Measurements from ENCODE around the gene RCSD1.

- TF ChIP-seq POLR2A (IDR thresholded peaks at IDR 0.05), result no peak
- TF ChIP-seq, protein P1, sequence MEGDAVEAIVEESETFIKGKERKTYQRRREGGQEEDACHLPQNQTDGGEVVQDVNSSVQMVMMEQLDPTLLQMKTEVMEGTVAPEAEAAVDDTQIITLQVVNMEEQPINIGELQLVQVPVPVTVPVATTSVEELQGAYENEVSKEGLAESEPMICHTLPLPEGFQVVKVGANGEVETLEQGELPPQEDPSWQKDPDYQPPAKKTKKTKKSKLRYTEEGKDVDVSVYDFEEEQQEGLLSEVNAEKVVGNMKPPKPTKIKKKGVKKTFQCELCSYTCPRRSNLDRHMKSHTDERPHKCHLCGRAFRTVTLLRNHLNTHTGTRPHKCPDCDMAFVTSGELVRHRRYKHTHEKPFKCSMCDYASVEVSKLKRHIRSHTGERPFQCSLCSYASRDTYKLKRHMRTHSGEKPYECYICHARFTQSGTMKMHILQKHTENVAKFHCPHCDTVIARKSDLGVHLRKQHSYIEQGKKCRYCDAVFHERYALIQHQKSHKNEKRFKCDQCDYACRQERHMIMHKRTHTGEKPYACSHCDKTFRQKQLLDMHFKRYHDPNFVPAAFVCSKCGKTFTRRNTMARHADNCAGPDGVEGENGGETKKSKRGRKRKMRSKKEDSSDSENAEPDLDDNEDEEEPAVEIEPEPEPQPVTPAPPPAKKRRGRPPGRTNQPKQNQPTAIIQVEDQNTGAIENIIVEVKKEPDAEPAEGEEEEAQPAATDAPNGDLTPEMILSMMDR (IDR thresholded peaks at IDR 0.05), result no peak
These were observed 5.9 kb downstream of the RCSD1 start for GRCh38 chr1:167635941-167636340.
